GM13976 (cell line): ENCODE data around the gene MAP10.

ENCODE experiments used
- DNase-seq: peaks from one replicate; pipeline ENCODE4 v3.0.0; 2012; ENCODE audit warnings: low spot score
- in situ Hi-C: fragments of 300-500 bp; cut with MboI; formaldehyde crosslinking; loops from one replicate; pipeline ENCODE4 v1.12.0; 2022; ENCODE audit warnings: low sequenced_read_pairs, mixed read lengths, inconsistent platforms; ENCODE audit not compliant: unreplicated experiment
- TF ChIP-seq, protein P1 (sequence below): IDR thresholded peaks from 2 replicates; pipeline ENCODE4 v1.5.1; 2012; ENCODE audit warnings: borderline replicate concordance, mild to moderate bottlenecking; ENCODE audit not compliant: insufficient read depth; ENCODE audit errors: extremely low read depth, missing control alignments, control extremely low read depth

The MAP10 gene

DNA sequence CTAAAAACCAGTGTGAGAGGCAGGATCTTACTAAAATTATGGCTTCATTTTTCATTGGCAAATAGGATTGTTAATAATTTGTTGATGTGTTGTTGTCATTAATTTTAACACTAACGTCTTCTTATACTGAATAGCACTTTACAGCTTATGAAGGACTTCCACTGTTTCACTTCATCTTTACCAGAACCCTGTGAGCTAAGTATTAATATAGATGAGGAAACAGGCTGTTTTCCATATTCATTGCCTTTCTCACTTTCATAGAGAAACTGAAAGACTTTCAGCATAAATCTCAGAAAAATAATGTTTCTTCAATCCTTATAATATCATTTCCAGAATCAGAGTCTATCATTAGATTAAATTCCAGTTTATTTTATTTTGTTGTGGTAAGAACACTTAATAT, 8.5 kb downstream of the MAP10 start:
- TF ChIP-seq, protein P1, sequence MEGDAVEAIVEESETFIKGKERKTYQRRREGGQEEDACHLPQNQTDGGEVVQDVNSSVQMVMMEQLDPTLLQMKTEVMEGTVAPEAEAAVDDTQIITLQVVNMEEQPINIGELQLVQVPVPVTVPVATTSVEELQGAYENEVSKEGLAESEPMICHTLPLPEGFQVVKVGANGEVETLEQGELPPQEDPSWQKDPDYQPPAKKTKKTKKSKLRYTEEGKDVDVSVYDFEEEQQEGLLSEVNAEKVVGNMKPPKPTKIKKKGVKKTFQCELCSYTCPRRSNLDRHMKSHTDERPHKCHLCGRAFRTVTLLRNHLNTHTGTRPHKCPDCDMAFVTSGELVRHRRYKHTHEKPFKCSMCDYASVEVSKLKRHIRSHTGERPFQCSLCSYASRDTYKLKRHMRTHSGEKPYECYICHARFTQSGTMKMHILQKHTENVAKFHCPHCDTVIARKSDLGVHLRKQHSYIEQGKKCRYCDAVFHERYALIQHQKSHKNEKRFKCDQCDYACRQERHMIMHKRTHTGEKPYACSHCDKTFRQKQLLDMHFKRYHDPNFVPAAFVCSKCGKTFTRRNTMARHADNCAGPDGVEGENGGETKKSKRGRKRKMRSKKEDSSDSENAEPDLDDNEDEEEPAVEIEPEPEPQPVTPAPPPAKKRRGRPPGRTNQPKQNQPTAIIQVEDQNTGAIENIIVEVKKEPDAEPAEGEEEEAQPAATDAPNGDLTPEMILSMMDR, result no peak
- in situ Hi-C loops, result no loop called here
- DNase-seq, result no peak

DNA sequence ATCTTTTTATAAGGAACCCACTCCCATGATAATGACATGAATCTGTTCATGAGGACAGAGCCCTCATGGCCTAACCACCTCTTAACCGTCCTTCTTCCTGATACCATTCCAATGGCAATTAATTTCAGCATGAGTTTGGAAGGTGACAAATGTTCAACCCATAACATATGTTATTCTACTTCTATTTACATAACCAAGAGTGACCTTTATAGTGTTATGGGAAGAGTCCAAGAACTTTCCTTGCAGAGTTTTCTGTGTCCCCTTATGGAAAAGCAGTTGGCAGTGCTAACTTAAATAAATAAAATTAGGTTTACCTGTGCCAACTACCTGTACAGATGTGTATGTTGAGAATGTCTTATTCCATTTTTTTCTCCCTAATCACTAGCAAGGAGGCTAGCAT, 11.1 kb downstream of the MAP10 start:
- TF ChIP-seq, protein P1, result no peak
- no peak for DNase-seq
- in situ Hi-C loops, result no loop called here

DNA sequence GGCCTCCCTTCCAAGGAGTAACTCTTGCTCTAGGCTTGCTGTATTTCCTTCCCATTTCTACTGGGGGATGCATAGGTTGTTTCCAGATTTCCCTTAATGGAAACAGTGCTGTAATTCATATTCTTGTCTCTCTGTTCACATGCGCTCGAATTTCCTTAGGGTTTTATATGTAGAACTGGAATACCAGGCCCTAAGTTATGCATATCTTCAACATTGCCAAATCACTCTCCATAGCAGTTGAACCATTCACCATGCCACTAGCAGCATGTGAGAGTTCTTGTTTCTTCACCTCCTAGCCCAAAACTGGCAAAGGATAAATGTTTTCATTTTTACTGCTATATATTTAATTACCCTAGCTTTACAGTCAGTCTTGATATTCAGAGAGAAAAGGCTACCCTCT, 12.8 kb downstream of the MAP10 start:
- in situ Hi-C loops, result no loop called here

DNA sequence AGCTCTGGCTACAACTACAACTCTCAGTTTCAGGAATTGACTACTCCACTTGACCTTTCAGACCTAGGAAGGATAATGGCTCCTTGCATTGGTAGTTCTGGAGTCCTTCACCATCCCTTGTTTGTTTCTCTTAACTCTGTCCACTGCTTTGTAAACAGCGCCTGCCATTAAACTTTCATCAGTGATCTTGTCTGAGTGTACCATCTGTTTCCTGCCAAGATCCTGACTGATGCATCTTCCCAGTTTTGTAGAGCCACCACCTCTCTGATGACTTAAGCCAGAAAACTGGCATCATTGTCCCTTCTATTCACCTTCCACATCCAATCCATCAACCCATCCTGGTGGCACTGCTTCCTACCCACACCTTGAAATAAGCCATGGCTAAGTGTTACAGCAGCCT, 15.2 kb downstream of the MAP10 start:
- in situ Hi-C loops, result no loop called here

More for the DNA sequence above, 12.8 kb downstream of the MAP10 start:
- no peak for DNase-seq
- TF ChIP-seq, protein P1, result no peak

DNA sequence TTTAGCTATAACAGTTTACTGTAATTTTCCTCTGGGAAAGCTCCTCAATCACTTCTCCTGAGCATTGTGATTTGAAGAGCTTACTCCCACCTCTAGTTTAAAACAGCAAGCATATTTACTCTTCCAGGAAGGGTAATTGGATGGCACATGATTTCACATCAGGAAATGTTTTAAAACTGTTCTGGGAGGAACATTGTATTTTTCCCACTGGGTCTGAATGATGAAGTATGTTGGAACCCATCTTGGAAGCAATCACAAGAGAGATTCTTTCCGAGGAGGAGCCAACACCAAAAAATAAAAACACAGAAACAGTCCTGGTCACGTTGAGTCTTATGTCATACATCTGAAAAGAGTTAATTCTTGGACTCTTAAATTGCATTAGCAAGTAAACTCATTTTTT, 17.3 kb downstream of the MAP10 start:
- TF ChIP-seq, protein P1, result no peak
- in situ Hi-C loops, result no loop called here
- DNase-seq, result no peak

More for the DNA sequence above, 15.2 kb downstream of the MAP10 start:
- TF ChIP-seq, protein P1, result no peak
- DNase-seq, result no peak

DNA sequence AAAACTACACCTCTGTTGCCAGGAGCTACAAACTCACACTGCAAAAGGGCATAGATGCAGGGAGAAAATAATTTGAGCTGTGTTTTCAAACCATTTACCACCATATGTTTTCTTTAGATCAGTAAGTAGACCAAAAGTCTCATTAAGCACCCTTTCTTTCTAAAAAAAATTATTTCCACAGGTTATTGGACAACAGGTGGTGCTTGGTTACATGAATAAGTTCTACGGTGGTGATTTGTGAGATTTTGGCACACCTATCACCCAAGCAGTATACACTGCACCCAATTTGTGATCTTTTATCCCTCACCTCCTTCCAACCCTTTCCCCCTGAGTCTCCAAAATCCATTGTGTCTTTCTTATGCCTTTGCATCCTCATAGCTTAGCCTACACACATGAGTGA, 21.1 kb downstream of the MAP10 start:
- in situ Hi-C loops, result no loop called here
- TF ChIP-seq, protein P1, result no peak
- DNase-seq, result no peak

DNA sequence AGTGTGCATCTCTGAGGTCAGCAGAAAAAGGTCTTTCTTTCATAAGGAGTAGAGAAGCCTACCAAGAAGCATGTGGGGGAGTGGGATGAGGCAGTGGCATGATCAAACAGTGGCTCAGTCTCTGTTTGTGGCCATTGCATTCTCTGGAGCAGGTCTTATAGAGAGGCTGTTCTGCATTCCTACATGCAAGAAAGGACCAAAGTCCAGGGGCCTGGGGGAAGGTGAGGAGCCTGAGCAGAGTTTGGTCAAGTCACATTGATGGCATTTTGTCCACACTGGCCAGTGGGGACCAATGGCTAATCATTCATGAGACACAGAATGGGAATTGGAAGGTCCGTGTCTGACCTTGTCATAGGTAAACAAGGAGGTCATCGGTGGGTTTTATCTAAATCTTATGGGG, 25.4 kb downstream of the MAP10 start:
- in situ Hi-C loops, result no loop called here
- TF ChIP-seq, protein P1, result no peak
- no peak for DNase-seq
